OCI-LY3 (cell line): ENCODE results near the gene PTTG1IP.

Experiments
- CTCF ChIP-seq: fragments of 200-600, 300-600 bp; sonication (generic); IDR thresholded peaks from 2 replicates; pipeline ENCODE4 v1.5.1; 2014; ENCODE audit warnings: antibody characterized with exemption, low read length, low read depth
- EZH2phosphoT487 ChIP-seq: fragments of 200-600 bp; shearing (Covaris generic); IDR thresholded peaks from 2 replicates; pipeline ENCODE4 v1.6.1; 2018; ENCODE audit warnings: antibody characterized with exemption, mixed run types, low read depth

GRCh38 chr21:44816761-44817505 lies 56.6 kb downstream of the PTTG1IP start:
- TF ChIP-seq CTCF, result no peak
- no peak for TF ChIP-seq EZH2phosphoT487
